Measurements from ENCODE around the gene SFXN5.
"Not testable (repeated sequence)": the region's sequence is repeated elsewhere in the genome, so short reads cannot be mapped to it uniquely, and the experiment has no call there.

The SFXN5 gene

DNA sequence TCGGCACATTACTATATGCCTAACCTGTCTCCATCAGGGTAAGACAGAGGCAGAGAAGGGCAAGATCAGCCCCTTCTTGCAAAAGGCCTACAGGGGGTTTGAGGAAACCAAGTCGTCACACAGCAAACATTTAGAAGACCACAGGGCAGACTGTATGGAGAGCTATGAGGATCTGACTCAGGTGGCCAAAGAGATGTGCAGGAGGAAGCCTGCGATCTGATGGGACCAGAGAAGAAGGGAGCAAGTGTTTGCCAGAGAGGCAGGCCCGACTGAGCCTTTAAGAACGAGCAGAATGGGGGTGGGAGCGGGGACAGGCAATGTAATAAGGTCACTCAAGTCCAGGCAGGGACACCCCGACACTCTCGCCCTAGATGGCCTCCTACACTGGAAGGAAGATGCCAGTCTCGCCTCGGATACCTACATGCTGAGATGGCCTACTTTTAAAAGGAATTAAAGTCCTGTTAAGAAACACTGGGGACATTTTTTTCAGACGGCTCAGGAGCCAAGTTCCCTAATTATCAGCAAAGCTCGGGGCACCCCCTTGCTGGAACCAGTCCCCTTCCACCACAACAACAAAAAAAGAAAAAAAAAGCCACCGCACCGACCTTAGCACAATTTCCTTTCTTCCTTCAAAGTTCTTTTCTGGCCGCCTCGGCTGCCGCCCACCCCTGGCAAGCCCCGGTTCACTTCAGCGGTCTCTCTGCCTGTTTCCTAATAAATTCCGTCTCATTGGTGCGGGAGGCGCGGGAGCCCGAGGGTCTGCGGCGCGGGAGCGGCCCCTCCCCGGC lies 1.5 kb downstream of the SFXN5 start:
- no peak for DNase-seq (ENCODE audit: low read depth)
- peak overlapping the region; percentile 84 for H3K4me3 ChIP-seq (ENCODE audit: control insufficient read depth, low read depth, low read length)
- TF ChIP-seq, protein P1, sequence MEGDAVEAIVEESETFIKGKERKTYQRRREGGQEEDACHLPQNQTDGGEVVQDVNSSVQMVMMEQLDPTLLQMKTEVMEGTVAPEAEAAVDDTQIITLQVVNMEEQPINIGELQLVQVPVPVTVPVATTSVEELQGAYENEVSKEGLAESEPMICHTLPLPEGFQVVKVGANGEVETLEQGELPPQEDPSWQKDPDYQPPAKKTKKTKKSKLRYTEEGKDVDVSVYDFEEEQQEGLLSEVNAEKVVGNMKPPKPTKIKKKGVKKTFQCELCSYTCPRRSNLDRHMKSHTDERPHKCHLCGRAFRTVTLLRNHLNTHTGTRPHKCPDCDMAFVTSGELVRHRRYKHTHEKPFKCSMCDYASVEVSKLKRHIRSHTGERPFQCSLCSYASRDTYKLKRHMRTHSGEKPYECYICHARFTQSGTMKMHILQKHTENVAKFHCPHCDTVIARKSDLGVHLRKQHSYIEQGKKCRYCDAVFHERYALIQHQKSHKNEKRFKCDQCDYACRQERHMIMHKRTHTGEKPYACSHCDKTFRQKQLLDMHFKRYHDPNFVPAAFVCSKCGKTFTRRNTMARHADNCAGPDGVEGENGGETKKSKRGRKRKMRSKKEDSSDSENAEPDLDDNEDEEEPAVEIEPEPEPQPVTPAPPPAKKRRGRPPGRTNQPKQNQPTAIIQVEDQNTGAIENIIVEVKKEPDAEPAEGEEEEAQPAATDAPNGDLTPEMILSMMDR (conservative IDR thresholded peaks at IDR 0.05; ENCODE audit: control insufficient read depth, insufficient read depth, low read depth, low read length): no peak

DNA sequence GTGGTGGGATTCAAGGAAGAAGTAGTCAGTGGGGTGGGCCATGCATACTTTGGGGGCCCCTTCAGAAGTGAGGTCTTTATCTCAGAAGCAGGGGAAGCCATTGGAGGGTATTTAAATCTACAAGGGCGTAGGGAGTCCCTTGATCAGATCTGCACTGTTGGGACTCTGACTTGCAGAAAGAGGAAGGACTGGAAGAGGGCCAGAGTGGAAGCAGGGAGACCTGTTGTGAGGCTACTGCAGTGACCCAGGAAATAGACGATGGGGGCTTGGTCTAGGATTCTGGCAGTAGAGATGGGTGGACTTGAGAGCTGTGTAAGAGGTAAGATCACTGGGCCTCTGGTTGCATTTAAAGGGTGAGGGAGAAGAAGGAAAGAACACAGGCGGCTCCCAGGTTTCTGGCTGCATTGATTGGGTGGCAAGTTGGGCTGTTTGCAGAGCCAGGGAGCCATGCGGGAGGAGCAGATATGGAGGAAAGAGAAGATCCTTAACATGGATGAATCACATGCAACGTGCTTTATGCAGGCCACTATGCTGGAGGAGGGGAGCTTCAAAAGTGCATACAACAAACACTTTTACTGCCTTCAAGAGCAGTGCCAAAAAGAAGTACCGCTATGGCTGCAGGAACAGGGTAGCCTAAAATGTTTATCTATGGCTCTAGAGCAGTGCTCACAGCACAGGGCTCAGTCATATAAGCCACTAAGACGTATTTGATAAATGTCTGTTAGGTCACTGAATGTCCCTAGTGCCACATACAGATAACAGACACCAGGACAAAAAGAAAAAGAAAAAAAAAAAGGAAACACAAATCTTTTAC lies 2.3 kb downstream of the SFXN5 start:
- DNase-seq (ENCODE audit: low read depth): no peak
- H3K4me3 ChIP-seq (ENCODE audit: control insufficient read depth, low read depth, low read length): peak overlapping the region; percentile 84

DNA sequence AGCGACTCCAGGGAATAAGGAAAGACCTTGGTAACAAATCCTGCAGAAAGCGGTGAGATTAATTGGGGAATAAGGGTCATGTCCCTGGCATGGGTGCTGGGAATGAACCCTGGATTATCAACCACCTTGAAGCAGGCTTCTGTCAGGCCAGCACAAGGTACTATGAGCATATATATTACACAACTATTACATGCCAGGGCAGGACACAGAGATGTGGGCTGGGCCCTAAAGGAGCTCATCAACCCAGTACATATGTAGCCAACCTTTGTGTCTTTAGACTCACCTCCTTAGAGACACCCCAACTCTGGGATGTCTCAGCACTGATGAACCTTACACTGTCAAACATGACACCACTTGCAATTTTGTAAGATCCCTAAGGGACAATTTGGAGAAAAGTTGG lies 3.4 kb downstream of the SFXN5 start:
- DNase-seq (ENCODE audit: low read depth): no peak

More for the DNA sequence above, 2.3 kb downstream of the SFXN5 start:
- TF ChIP-seq, protein P1 (conservative IDR thresholded peaks at IDR 0.05; ENCODE audit: control insufficient read depth, insufficient read depth, low read depth, low read length): no peak

DNA sequence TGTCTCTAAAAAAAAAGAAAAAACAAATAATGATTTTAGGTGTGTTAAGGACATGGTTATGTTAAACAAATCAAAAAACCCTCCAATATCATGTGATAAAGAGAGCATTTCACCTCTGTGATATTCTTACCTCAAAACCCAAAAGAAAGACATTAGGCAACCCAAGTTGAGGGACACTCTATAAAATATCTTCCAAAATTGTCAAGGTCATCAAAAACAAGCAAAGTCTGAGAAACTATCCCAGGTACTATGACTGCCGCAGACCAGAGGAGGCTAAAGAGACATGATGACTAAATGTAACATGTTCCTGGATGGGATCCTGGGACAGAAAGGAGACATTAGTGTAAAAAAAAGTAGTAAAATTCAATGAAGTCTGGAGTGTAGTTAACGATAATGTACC lies 4.5 kb downstream of the SFXN5 start:
- DNase-seq (ENCODE audit: low read depth): no peak
- TF ChIP-seq, protein P1 (conservative IDR thresholded peaks at IDR 0.05; ENCODE audit: control insufficient read depth, insufficient read depth, low read depth, low read length): no peak
- no peak overlapping the region for H3K4me3 ChIP-seq (ENCODE audit: control insufficient read depth, low read depth, low read length)

More for the DNA sequence above, 3.4 kb downstream of the SFXN5 start:
- TF ChIP-seq, protein P1 (conservative IDR thresholded peaks at IDR 0.05; ENCODE audit: control insufficient read depth, insufficient read depth, low read depth, low read length): no peak
- no peak overlapping the region for H3K4me3 ChIP-seq (ENCODE audit: control insufficient read depth, low read depth, low read length)

DNA sequence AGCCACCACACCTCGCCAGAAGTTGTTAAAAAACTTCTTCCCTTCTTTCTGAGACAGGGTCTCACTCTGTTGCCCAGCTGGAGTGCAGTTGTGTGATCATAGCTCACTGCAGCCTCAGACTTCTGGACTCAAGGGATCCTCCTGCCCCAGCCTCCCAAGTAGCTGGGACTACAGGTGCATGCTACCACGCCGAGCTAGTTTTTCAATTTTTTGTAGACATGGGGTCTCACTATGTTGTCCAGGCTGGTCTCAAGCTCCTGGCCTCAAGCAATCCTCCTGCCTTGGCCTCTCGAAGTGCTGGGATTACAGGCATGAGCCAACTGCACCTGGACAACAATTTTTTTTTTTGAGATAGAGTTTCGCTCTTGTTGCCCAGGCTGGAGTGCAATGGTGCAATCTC lies 6.4 kb downstream of the SFXN5 start:
- H3K4me3 ChIP-seq (ENCODE audit: control insufficient read depth, low read depth, low read length); DNase-seq (ENCODE audit: low read depth): not testable (repeated sequence)

DNA sequence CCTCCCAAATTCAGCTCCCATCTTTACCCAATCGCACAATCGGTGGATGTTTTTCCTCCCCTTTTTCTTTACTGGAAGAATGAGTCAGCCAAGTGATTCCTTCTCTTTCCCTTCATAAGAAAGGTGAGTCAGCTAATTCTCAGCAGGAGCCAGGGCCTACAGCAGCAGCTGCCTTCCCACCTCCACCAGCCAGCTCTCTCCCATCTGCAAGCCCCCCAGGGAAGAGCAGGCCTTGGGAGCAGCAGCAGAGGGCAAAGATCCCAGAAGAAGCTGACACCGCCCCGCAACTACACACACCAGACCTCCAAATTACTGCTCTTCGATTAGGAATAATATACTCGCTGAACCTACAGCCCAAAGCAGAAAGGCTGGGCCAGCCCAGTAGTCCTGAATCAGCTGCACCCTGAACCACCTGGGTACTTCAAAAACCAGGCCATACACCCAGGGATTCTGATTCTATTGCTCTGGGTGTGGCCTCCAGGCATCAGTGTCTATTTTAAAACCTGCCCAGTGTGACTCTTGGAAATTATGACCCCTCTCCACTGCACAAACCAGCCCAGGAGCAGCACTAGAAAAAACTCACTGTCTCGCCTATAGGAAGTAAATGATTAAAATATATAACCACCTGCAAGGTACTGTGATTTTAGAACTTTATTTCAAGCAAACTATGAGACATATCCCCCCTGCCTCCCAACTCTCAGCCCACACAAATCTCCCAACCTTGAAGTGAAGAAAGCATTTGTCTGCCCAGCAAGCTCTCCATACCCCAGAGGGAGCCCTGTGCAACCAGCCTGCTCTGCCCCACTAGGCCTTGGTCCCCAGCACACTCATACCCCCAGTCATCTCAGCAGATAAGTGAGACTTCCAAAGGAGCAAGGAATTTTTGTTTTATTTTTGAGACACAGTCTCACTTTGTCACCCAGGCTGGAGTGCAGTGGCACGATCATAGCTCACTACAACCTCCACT lies 7.3 kb downstream of the SFXN5 start:
- peak; percentile 89 for DNase-seq (ENCODE audit: low read depth)
- TF ChIP-seq, protein P1 (conservative IDR thresholded peaks at IDR 0.05; ENCODE audit: control insufficient read depth, insufficient read depth, low read depth, low read length): no peak
- no peak overlapping the region for H3K4me3 ChIP-seq (ENCODE audit: control insufficient read depth, low read depth, low read length)
